GM12891 (cell line): ENCODE data around the gene PLA2R1.

Experiments used
- PAX5 ChIP-seq: IDR thresholded peaks from 2 replicates; pipeline ENCODE4 v1.6.1; 2011; ENCODE audit warnings: low read length, moderate library complexity, mild to moderate bottlenecking; ENCODE audit not compliant: insufficient read depth, severe bottlenecking
- POLR2A ChIP-seq: IDR thresholded peaks from 2 replicates; pipeline ENCODE4 v1.6.1; 2011; ENCODE audit warnings: low read depth, low read length, control low read depth
- POLR2AphosphoS5 ChIP-seq: IDR thresholded peaks from 2 replicates; pipeline ENCODE4 v1.6.1; 2011; ENCODE audit warnings: low read depth, low read length, control low read depth
- TAF1 ChIP-seq: IDR thresholded peaks from 2 replicates; pipeline ENCODE4 v1.6.1; 2011; ENCODE audit warnings: low read depth, low read length, control low read depth

DNA sequence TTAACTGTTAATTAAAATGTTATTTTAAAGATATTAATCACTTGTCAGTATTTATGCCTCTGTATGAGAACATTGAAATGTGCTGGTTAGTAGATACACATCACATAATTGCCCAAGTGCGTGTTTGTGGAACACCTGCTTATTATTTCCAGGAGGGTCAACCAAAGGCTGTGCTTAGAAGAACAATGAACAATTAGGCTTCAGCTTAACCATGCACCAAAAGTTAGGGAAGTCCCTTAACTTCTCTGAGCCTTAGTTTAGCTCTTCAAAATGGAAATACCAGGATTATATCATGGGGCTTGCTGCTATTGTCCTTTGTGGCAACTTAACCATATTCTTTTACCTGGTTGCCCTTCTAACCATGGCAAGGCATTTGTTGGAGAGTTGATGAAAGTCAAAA is 43.0 kb upstream of the PLA2R1 start:
- TF ChIP-seq POLR2A (no peak), TAF1 (no peak), POLR2AphosphoS5 (no peak), PAX5 (no peak)
